GM12875 (cell line): ENCODE results near the gene ZNF775.

Experiments used
- H3K4me3 ChIP-seq: one replicate; pipeline ENCODE4 v1.5.1; 2011; ENCODE audit warnings: low read depth, low read length, control low read depth
- CTCF ChIP-seq: IDR thresholded peaks from 2 replicates; pipeline ENCODE4 v1.5.1; 2011; ENCODE audit warnings: low read depth, mild to moderate bottlenecking, control low read depth, inconsistent platforms, low read length, moderate library complexity, borderline replicate concordance; ENCODE audit not compliant: insufficient read depth

Gene ZNF775

GRCh38 chr7:150340024-150340749, 38.9 kb upstream of the ZNF775 start:
- no peak overlapping the region for H3K4me3 ChIP-seq
- TF ChIP-seq CTCF, result no peak

DNA sequence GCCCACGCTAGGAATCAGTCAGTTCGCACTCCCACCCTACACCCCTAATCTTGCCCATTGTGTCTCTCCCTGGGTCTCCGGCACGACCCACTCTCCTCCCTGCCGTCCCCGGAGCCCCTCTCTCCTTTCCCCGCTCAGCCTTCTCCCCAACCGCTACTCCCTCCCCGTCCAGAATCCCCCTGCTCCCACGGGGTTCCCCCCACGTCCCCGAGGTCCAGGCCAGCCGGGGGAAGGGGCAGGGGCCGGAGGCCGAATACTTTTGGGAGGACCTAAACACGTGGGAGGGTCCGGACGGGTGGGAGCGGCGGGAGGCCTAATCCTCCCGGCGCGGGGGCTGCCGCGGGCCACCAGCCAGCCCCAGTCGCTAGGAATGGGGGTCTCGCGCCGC, 38.3 kb upstream of the ZNF775 start:
- no peak overlapping the region for H3K4me3 ChIP-seq
- TF ChIP-seq CTCF, result no peak

GRCh38 chr7:150341263-150342120, 37.6 kb upstream of the ZNF775 start, which contains the start of gene RARRES2:
RARRES2 (minus strand) TSS chr7:150341629; CDS start chr7:150340609, 1,020 bp downstream.
- no peak for TF ChIP-seq CTCF

GRCh38 chr7:150342121-150342408, 37.1 kb upstream of the ZNF775 start:
- H3K4me3 ChIP-seq, result no peak overlapping the region
- no peak for TF ChIP-seq CTCF

More at GRCh38 chr7:150341263-150342120, 37.6 kb upstream of the ZNF775 start, which contains the start of gene RARRES2:
- H3K4me3 ChIP-seq, result no peak within 1 kb of the TSS

DNA sequence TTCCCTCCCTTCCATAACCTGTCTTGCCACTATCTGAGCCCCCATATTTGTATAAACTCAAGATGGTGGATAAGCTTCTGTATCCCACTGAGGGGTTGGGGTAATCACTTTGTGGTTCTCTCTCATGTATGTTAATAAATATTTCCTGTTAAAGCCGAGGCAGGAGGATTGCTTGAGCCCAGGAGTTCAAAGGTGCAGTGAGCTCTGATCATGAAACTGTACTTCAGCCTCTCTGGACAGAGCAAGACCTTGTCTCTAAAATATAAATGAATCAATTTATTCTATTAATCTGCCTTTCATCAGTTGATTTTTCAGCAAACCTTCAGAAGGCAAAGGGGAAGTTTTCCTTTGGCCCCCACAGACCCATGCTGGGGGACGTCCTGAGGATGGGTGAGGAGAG, 35.9 kb upstream of the ZNF775 start:
- H3K4me3 ChIP-seq, result no peak overlapping the region

GRCh38 chr7:150344299-150344698, 34.8 kb upstream of the ZNF775 start:
- TF ChIP-seq CTCF, result no peak
- no peak overlapping the region for H3K4me3 ChIP-seq

More for the DNA sequence above, 35.9 kb upstream of the ZNF775 start:
- TF ChIP-seq CTCF, result no peak

- H3K4me3 ChIP-seq, result no peak overlapping the region
- no peak for TF ChIP-seq CTCF
Observed at GRCh38 chr7:150345012-150345411, 34.1 kb upstream of the ZNF775 start.
